Measurements from ENCODE around the gene TPGS2. TPM values are rescaled to one million over a fixed set of nuclear protein-coding genes. Genes with fewer than 3 reads are reported as not detected.

Gene TPGS2
- total and polyA plus RNA-seq, 8 donors: 36.7 to 230 (median 58.0) TPM

DNA sequence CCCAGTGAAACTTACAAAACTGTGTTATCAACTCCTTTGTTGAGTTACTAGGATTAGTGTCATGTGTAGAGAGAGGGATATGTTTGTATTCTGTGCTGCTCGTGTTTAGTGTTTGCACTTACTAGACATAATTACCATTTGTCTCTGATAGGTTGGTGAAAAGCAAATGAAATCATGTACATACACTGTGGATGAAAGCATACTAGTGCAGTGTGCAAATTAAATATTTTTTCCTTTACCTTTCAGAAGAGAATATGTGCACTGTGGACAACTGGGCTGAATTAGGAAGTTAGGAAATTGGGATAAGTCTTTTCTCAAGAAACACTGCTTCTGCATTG is 1.3 kb upstream of the TPGS2 start:
- no peaks in the 10 kb centered on the region for H3K9me3 ChIP-seq
- 13 to 26% (median 24%) methylated on average over 1 of the region's 1 CpG for WGBS, 5 donors
- intact Hi-C loops (cut with DNase I; ENCODE audit: low total_unique reads): no loop called here
- H3K27ac ChIP-seq: peak overlapping the region in 2 of 5 donors; percentile 84 to 92
- TF ChIP-seq POLR2AphosphoS5 (IDR thresholded peaks at IDR 0.05): no peak
- TF ChIP-seq EP300 (IDR thresholded peaks at IDR 0.05): no peak
- no peak for TF ChIP-seq CTCF (IDR thresholded peaks at IDR 0.05)
- TF ChIP-seq POLR2A (IDR thresholded peaks at IDR 0.05): no peak
- H3K36me3 ChIP-seq: peaks cover 0 to 2% (median under 1%) of the 10 kb centered on the region in 4 donors
- peak overlapping the region; percentile 70 to 98 (median 86) for H3K4me3 ChIP-seq
- H3K27me3 ChIP-seq: no peaks in the 10 kb centered on the region
- H3K4me1 ChIP-seq: peaks cover 7 to 42% (median 24%) of the 10 kb centered on the region in 4 donors
- DNase-seq: no peak

- Histone ChIP-seq H3K27ac (peak overlapping the region; percentile 82 to 92 (median 86)), H3K36me3 (no peaks in the 10 kb centered on the region), H3K4me3 (peak overlapping the region; percentile 70 to 98 (median 86)), H3K4me1 (peaks cover 7 to 42% (median 24%) of the 10 kb centered on the region in 4 donors), H3K27me3 (no peaks in the 10 kb centered on the region), H3K9me3 (no peaks in the 10 kb centered on the region)
- TF ChIP-seq CTCF (IDR thresholded peaks at IDR 0.05) (peak in 1 of 7 experiments; percentile 1), POLR2AphosphoS5 (IDR thresholded peaks at IDR 0.05) (no peak)
- 5 to 16% (median 11%) methylated on average over 12 to 17 of the region's 17 CpGs for WGBS, 5 donors
- intact Hi-C loops (cut with DNase I; ENCODE audit: low total_unique reads): no loop called here
- peak in 1 of 2 donors; percentile 56 for DNase-seq
Measured at GRCh38 chr18:36829362-36830157, 758 bp upstream of the TPGS2 start.

GRCh38 chr18:36828157-36828629 is 609 bp downstream of the TPGS2 start:
- peak overlapping the region; percentile 70 to 98 (median 86) for H3K4me3 ChIP-seq
- WGBS, 5 donors: 0 to 1% (median 0%) methylated on average over 18 of the region's 18 CpGs
- DNase-seq: peak in 1 of 2 donors; percentile 69
- peak overlapping the region; percentile 82 to 92 (median 86) for H3K27ac ChIP-seq
- peaks cover 7 to 37% (median 24%) of the 10 kb centered on the region in 4 donors for H3K4me1 ChIP-seq
- no peaks in the 10 kb centered on the region for H3K27me3 ChIP-seq
- no peak for TF ChIP-seq POLR2A (IDR thresholded peaks at IDR 0.05)
- TF ChIP-seq POLR2AphosphoS5 (IDR thresholded peaks at IDR 0.05): no peak
- TF ChIP-seq EP300 (IDR thresholded peaks at IDR 0.05): no peak
- no peak for TF ChIP-seq CTCF (IDR thresholded peaks at IDR 0.05)
- intact Hi-C loops (cut with DNase I; ENCODE audit: low total_unique reads): no loop called here
- no peaks in the 10 kb centered on the region for H3K9me3 ChIP-seq
- no peaks in the 10 kb centered on the region for H3K36me3 ChIP-seq

- Histone ChIP-seq H3K4me3 (no peak overlapping the region), H3K9me3 (no peaks in the 10 kb centered on the region), H3K36me3 (no peaks in the 10 kb centered on the region), H3K4me1 (peaks cover 7 to 34% (median 24%) of the 10 kb centered on the region in 4 donors), H3K27ac (no peak overlapping the region), H3K27me3 (no peaks in the 10 kb centered on the region)
- 86 to 98% (median 91%) methylated on average over 3 of the region's 3 CpGs for WGBS, 5 donors
- TF ChIP-seq POLR2A (IDR thresholded peaks at IDR 0.05): no peak
- no peak for TF ChIP-seq POLR2AphosphoS5 (IDR thresholded peaks at IDR 0.05)
- TF ChIP-seq EP300 (IDR thresholded peaks at IDR 0.05): no peak
- no peak for TF ChIP-seq CTCF (IDR thresholded peaks at IDR 0.05)
- DNase-seq: no peak
- intact Hi-C loops (cut with DNase I; ENCODE audit: low total_unique reads): no loop called here
Measured at GRCh38 chr18:36826556-36826955, 2.2 kb downstream of the TPGS2 start.

Data from stomach (tissue), 9 donors.